ENCODE results near the gene SPTA1.

The SPTA1 gene

DNA sequence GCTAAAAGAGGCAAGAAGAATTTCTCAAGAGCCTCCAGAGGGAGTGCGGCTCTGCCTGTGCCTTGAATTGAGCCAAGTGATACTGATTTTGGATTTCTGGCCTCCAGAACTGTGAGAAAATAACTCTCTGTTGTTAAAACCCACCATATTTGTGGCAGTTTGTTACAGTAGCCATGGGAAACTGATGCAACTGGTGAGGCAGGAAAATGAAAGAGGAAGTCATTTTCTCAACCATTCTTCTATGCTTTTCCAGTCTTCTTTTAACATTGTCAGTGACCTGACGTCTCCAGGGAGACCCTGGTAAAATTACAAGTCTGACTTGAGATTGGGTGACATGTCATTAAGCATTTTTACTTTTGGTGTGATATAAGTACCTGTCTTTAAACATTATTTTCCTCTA lies 121.9 kb downstream of the SPTA1 start:
- no peak for FAIRE-seq

- FAIRE-seq = no peak
Measured at GRCh38 chr1:158563853-158564252, 122.7 kb downstream of the SPTA1 start.
